Muscle layer of duodenum (tissue), 2 donors: ENCODE results near the gene F13B.
"Not testable (repeated sequence)": the region's sequence is repeated elsewhere in the genome, so short reads cannot be mapped to it uniquely, and the experiment has no call there.

Source experiments
- H3K27ac ChIP-seq: one replicate; pipeline ENCODE4 v1.7.0; 2013; ENCODE audit warnings: mild to moderate bottlenecking, low read length
- H3K27me3 ChIP-seq: one replicate; pipeline ENCODE4 v1.7.0; 2013; ENCODE audit warnings: low read depth, mild to moderate bottlenecking, control low read depth, low read length
- H3K36me3 ChIP-seq, 2 donors: one replicate each; pipeline ENCODE4 v1.7.0; 2013; ENCODE audit warnings: low read length in 2 of 2, control low read depth in 1 of 2, mild to moderate bottlenecking in 1 of 2; ENCODE audit not compliant: insufficient read depth in 2 of 2, control insufficient read depth in 1 of 2
- H3K4me1 ChIP-seq, 2 donors: one replicate each; pipeline ENCODE4 v1.7.0; 2013; ENCODE audit warnings: low read length in 2 of 2, mild to moderate bottlenecking in 2 of 2, control low read depth in 1 of 2, moderate library complexity in 1 of 2; ENCODE audit not compliant: insufficient read depth in 2 of 2, control insufficient read depth in 1 of 2
- H3K4me3 ChIP-seq, 2 donors: one replicate each; pipeline ENCODE4 v1.7.0; 2013; ENCODE audit warnings: low read length in 2 of 2, low read depth in 1 of 2, mild to moderate bottlenecking in 1 of 2
- H3K9me3 ChIP-seq, 2 donors: one replicate each; pipeline ENCODE4 v1.7.0; 2013; ENCODE audit warnings: low read length in 2 of 2, control low read depth in 1 of 2, mild to moderate bottlenecking in 1 of 2; ENCODE audit not compliant: control insufficient read depth in 1 of 2
- donor health status: healthy.

Gene F13B, protein sequence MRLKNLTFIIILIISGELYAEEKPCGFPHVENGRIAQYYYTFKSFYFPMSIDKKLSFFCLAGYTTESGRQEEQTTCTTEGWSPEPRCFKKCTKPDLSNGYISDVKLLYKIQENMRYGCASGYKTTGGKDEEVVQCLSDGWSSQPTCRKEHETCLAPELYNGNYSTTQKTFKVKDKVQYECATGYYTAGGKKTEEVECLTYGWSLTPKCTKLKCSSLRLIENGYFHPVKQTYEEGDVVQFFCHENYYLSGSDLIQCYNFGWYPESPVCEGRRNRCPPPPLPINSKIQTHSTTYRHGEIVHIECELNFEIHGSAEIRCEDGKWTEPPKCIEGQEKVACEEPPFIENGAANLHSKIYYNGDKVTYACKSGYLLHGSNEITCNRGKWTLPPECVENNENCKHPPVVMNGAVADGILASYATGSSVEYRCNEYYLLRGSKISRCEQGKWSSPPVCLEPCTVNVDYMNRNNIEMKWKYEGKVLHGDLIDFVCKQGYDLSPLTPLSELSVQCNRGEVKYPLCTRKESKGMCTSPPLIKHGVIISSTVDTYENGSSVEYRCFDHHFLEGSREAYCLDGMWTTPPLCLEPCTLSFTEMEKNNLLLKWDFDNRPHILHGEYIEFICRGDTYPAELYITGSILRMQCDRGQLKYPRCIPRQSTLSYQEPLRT

DNA sequence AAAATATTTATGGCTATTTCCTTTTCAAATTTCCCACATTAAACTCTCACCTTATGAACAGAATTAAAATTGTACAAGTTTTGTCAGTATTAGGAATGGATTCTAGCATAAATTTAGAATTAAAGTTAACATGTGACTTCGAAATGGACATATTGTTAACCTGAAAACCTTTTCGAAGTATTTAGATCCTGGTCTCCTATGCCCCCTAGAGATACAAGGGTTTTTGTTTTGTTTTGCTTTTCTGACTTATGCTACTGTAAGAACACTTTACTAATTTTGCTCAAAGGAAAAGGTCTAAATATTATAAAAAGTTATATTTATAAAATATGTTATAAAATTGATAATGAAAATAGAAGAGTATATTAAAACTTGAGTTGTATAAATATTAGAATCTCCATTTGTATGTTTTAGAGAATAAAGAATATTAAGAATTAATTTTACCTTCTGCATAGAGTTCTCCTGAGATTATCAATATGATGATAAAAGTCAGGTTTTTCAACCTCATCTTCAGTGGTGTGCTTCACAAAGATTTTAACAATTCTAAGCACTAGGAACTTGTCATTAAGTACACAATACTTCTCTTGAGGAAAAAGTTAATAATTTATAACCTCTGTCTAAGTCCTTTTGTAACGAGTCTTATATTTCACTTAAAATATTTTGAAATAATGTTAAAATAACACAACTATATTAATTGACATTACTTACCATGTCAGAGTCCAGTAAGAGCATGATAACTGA lies at the start of gene F13B:
Gene F13B (minus strand): TSS at position 542 of the 738 bp plus-strand sequence. CDS start 37 bp downstream, at position 505.
- Histone ChIP-seq H3K36me3 (no peaks in the 10 kb centered on the region), H3K27ac (no peak within 1 kb of the TSS), H3K4me1 (no peaks in the 10 kb centered on the region), H3K4me3 (no peak within 1 kb of the TSS), H3K9me3 (peaks cover 0 to 2% of the 10 kb centered on the region in 2 donors), H3K27me3 (no peaks in the 10 kb centered on the region)

DNA sequence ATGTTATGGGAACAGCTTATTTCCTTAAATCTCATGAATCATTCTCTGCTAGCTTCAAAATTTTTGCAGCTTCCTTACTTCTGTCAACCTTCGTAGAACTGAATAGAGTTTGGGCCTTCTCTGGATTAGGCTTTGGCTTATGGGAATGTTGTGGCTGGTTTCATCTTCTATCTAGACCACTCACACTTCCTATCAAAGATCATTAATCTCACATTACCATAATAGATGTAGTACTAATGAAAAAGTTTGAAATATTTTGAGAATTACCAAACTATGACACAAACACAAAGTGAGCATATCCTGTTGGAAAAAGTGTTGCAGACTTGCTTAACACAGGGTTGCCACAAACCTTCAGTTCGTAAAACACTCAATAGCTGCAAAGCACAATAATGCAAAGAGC lies 49.1 kb upstream of the F13B start:
- Histone ChIP-seq H3K27ac (no peak overlapping the region), H3K4me3 (no peak overlapping the region), H3K27me3 (no peaks in the 10 kb centered on the region), H3K4me1 (no peaks in the 10 kb centered on the region), H3K9me3 (no peaks in the 10 kb centered on the region), H3K36me3 (no peaks in the 10 kb centered on the region)

DNA sequence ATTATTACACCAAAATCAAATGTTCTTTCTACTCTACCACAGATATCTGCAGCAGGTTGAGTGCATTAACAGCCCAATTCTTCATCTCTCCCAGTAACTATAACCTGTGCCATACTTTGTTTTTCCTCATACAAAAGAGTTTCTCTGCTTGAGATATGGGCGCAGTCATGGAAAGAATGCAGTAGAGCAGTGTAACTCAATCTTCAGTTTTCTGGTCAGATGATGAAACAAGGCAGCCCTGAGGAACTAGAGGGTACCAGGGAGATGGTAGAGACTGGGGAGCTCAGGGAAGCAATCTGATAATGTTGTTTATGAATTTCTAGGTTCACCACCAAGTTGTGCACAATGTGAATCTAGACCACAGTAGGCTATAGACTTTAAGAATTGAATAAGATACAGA lies 39.8 kb upstream of the F13B start:
- Histone ChIP-seq H3K27ac (no peak overlapping the region), H3K36me3 (no peaks in the 10 kb centered on the region), H3K27me3 (no peaks in the 10 kb centered on the region), H3K4me1 (no peaks in the 10 kb centered on the region), H3K9me3 (no peaks in the 10 kb centered on the region), H3K4me3 (no peak overlapping the region)

DNA sequence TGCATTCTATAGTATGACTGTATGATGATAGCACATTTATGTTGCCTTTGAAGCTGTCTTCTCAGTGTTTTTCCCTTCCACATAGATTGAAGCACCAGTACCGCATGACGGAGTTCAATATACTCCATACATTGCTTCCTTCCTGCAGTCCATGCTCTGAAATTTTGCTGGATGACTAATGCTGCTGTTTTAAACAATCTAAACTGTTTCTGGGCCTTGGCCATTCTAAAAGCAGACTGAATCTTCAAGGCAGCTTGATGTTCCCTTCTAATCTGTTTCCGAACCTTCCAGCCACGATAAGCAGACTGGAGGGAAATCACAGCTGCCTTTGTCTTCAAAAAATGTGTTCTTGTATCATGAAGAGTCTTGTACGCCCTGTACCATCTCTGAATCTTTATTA lies 36.2 kb upstream of the F13B start:
- no peaks in the 10 kb centered on the region for H3K4me1 ChIP-seq

DNA sequence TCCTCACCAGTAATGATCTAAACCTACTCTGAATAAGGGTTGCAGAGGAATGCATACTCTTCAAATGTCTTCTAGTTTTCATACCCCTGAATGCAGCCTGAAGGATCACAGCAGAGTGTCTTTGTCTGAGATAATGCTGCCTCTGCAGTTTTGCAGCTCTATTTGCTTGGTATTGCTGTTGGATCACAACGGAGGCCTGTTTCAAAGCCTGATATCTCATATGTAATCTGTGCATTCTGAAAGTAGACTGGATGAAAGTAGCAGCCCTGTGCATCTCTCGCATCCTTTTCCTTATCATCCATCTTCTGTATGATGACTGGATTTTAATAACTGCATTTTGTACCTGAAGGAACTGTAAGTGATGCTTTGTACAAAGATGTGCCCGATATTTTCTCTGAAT lies 34.9 kb upstream of the F13B start:
- Histone ChIP-seq H3K27ac (no peak overlapping the region), H3K27me3 (no peaks in the 10 kb centered on the region)

More for the DNA sequence above, 36.2 kb upstream of the F13B start:
- Histone ChIP-seq H3K27ac (no peak overlapping the region), H3K4me3 (no peak overlapping the region), H3K9me3 (no peaks in the 10 kb centered on the region), H3K36me3 (no peaks in the 10 kb centered on the region), H3K27me3 (no peaks in the 10 kb centered on the region)

DNA sequence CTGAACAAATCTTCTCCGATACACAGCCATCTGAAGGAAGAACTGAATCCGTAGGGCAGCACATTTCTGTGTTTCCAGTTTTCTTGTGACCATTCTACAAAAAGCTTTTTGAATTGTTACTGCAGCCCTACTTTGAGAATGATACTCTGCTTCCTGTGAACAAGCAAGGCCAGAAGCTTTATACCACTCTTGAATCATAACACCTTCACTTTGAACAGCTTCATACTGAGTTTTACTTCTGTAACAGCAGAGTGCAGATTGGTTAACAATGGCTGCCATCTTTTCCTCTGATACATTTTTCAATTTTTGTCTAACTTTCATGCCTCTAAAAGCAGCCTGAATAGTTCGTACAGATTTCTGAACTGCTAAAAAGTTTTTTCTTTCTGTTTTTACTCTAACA lies 33.6 kb upstream of the F13B start:
- no peak overlapping the region for H3K4me3 ChIP-seq
- H3K27ac ChIP-seq: no peak overlapping the region
- H3K27me3 ChIP-seq: no peaks in the 10 kb centered on the region
- H3K9me3 ChIP-seq: no peaks in the 10 kb centered on the region
- H3K36me3 ChIP-seq: no peaks in the 10 kb centered on the region
- no peaks in the 10 kb centered on the region for H3K4me1 ChIP-seq

More for the DNA sequence above, 34.9 kb upstream of the F13B start:
- Histone ChIP-seq H3K9me3 (no peaks in the 10 kb centered on the region), H3K36me3 (no peaks in the 10 kb centered on the region), H3K4me3 (no peak overlapping the region), H3K4me1 (no peaks in the 10 kb centered on the region)

DNA sequence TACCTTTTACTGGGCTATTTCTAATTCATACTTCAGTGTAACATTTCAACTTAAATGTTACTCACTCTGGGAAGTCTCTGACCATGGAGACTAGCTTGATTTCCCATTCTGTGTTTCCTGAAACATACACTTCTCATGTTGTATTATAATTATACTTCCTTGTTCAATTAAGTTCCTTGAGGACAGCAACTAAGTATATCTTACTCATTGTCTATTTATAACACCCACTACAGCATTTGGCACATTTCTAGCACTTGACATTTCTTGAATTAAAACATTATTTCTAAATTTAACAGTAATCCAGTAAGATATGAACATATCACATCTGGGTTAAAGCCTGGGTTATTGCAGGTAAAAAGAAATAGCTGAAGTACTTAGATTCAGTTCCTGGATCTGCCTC lies 32.4 kb upstream of the F13B start:
- no peak overlapping the region for H3K4me3 ChIP-seq
- H3K27me3 ChIP-seq: no peaks in the 10 kb centered on the region
- no peaks in the 10 kb centered on the region for H3K36me3 ChIP-seq
- no peaks in the 10 kb centered on the region for H3K4me1 ChIP-seq
- no peaks in the 10 kb centered on the region for H3K9me3 ChIP-seq
- no peak overlapping the region for H3K27ac ChIP-seq

DNA sequence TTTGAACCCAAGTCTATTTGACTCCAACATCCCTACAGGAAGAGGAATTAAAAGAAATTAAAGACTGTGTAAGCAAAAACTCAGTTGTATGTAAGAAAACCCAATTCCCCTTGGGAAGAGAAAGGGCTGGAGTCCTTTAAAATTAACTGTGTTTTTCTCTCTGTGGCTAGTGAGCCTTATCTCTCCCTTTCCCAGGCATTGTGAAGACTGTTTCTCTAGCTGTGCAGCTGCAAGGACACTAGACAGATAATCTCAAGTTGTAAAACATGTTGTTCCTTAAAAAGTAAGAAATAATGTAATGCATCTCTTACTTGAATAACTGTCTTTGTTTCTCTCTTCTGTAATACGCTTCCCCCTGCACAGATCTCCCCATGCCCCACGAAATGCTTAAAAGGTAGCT lies 29.9 kb upstream of the F13B start:
- H3K4me3 ChIP-seq, H3K27ac ChIP-seq, H3K4me1 ChIP-seq, H3K9me3 ChIP-seq, H3K27me3 ChIP-seq, H3K36me3 ChIP-seq: not testable (repeated sequence)

DNA sequence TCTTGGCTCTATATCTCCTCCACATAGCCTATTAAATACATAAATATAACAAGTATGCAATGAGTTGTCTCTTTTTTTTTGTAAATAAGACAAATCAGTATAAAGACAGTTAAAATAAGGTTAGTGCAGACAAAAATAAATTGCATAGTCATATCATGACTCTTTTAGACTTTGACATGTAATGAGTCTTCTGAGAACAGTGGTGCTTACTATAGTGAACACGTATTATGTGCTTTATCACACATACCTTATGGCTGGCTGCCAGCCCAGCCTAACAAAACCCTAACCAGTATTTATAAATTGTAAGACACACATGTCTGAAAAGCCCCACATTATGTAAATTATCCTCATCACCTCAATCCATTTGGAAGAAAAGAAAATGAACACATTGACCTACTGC lies 29.1 kb upstream of the F13B start:
- Histone ChIP-seq H3K27ac (no peak overlapping the region), H3K4me3 (no peak overlapping the region)

DNA sequence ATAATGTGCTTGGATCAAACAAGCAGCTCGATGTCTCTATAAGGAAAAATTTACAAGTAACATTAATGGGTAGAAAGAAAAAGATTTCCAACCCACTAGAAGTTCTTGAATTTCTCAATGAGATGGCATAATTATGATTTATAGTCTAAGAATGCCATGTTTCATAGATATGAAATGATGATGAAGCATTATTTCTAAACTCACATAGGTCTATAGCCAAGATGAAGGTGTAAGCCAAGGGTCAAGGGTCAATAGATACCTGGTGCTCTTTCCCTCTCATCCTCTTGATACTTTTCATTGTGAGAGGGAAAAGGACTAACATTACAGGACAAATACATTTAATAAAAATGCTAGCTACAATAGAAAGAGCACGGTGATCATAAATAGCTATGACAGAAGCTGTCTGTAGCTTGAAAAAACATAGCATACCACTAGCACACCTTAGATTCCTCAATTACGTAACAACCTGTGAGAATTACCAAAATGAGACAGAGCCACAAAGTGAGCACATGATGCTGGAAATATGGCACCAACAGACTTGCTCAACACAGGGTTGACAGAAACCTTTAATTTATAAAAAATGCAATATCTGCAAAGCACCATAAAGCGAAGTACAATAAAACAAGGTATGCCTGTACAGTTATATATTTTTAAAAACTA lies 26.3 kb upstream of the F13B start:
- no peaks in the 10 kb centered on the region for H3K36me3 ChIP-seq
- H3K4me1 ChIP-seq: no peaks in the 10 kb centered on the region
- no peaks in the 10 kb centered on the region for H3K9me3 ChIP-seq
- no peak overlapping the region for H3K27ac ChIP-seq
- no peaks in the 10 kb centered on the region for H3K27me3 ChIP-seq
- no peak overlapping the region for H3K4me3 ChIP-seq

More for the DNA sequence above, 29.1 kb upstream of the F13B start:
- no peaks in the 10 kb centered on the region for H3K36me3 ChIP-seq
- no peaks in the 10 kb centered on the region for H3K9me3 ChIP-seq
- H3K27me3 ChIP-seq: no peaks in the 10 kb centered on the region
- no peaks in the 10 kb centered on the region for H3K4me1 ChIP-seq

DNA sequence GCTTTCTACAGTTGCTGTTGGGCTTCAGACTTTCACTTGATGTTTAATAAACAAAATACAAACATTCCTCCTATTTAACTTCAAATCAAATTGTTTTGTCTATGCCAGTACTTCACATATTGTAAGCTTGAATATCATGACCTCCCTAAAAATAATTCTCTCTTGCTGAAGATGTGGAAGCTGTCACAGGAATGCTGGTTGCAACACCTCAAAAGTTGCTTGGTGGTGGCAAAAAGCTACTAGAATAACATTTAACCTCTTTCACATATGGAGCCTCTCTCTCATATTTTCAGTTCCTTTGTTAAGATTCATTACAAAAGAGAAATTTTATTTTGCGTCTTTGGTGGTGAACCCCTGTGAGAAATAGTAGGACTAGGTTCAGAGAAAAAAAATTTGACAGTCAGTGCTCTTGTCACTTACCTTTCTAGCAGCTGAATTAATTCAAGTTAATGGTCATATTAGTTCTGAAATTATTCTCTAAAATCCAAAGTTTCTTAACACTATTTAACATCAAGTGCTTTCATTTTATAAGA lies 25.5 kb upstream of the F13B start:
- H3K27ac ChIP-seq: no peak overlapping the region
- no peaks in the 10 kb centered on the region for H3K36me3 ChIP-seq
- no peaks in the 10 kb centered on the region for H3K9me3 ChIP-seq

More for the DNA sequence above, 25.5 kb upstream of the F13B start:
- H3K4me3 ChIP-seq: no peak overlapping the region
- H3K27me3 ChIP-seq: no peaks in the 10 kb centered on the region
- H3K4me1 ChIP-seq: no peaks in the 10 kb centered on the region
